AG08395 (cell line): ENCODE data around the gene MMAB.
A peak's percentile ranks its signal among the peaks of the same experiment; 100 is the strongest.
"Not testable (repeated sequence)": the region's sequence is repeated elsewhere in the genome, so short reads cannot be mapped to it uniquely, and the experiment has no call there.

Experiments used
- DNase-seq: peaks from one replicate; pipeline ENCODE4 v3.0.0; 2012; ENCODE audit warnings: mixed read lengths, low spot score

Gene MMAB

DNA sequence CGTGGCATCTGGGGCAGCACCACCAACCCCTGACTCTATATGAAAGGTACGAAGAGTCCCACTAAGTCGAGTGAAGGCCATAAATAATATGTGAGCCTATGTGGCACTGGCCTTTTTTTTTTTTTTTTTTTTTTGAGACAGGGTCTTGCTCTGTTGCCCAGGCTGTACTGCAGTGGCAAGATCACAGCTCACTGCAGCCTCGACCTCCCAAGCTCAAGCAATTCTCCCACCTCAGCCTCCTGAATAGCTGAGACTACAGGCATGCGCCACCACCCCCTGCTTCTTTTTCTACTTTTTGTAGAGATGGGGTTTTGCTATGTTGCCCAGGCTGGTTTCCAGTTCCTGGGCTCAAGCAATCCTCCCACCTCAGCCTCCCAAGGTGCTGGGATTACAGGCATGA, 28.8 kb upstream of the MMAB start:
- not testable (repeated sequence) for DNase-seq

DNA sequence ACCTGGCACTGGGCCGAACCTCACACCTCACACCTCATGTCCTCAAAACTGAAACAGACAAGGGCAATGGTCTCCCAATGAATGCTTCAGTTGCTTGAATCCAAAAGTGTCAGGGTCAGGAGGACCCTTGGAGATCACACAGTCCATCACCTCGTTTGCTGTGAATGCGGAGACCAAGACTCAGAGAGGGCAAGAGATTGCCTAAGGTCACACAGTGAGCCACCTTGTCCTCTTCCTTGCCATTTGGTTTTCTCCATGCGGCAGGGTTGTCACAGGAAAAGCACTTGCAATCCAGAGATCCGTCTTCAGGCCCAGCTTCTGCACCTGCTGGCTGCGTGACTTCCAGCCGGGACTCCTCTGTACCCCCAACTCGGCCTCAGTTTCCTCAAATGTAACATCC, 28.3 kb upstream of the MMAB start:
- DNase-seq: no peak

DNA sequence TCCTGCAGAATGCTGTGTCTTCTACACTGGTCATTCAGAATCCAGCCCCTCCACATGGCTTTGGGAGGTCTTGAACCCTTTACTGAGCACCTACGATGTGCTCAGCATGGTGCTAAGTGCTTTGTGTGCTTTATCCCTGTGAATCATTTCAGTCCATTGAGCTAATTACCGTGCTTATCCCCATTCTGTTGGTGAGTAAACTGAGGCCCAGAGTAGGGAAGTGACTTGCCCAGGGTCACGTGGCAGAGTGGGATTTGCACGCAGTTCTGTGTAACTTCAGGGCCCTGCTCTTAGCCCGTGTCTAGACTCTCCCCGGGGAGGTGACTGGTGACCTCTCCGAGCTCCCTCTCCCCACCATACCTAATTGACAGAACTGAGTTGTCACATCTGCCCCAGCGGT, 27.7 kb upstream of the MMAB start:
- DNase-seq: no peak

DNA sequence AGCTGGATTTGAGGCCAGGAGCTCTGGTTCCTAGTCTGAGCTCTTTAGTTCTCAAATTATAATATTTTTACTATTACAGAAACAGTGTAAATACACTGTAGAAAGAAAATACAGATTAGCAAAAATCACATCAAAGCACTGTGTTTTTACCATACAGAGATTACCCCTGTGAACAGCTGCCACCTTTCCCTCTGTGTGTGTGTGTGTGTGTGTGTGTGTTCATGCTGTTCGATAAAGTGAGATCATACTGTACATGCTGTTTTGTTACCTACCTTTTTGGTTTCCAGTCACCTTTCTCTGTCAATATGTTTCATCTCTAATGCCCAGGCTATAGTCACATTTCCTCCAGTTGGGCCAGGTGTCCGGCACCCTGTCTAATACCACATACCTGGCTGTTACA, 27.2 kb upstream of the MMAB start:
- DNase-seq: no peak

DNA sequence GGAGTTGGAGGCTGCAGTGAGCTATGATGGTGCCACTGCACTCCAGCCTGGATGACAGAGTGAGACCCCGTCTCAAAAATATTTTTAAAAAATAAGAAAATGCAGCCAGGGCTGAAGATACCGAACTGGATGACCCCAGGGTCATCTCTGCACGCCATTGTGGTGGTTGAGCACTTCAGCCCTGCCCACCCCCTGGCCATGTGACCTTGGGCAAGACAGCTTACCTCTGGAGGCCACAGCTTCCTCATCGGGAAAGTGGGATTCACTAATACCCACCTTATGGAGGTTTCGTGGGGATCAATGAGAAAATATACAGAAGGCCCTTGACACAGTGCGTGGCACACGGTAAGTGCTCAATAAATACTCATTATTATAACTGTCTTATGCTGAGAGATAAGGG, 25.8 kb upstream of the MMAB start:
- no peak for DNase-seq

DNA sequence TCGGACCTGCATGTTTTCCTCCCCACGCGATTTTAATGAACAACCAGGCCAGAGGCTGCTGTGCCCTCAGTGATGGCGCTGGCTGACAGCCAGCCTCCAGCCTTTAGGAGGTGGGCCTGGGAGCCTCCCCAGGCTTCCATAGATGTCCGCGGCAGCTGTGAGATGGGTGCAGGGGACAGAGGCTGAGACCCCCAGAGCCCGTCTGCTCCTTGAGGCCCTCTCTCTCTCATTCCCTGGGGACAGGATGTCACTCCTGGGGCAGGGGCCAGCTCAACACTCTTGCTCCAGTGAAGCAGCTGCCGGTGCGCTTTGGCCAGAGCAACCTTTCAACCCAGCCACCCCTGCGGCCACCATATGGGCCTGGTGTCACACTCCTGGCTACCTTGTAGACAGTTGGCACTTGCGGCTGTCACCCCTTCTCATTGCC, 25.1 kb upstream of the MMAB start:
- no peak for DNase-seq

DNA sequence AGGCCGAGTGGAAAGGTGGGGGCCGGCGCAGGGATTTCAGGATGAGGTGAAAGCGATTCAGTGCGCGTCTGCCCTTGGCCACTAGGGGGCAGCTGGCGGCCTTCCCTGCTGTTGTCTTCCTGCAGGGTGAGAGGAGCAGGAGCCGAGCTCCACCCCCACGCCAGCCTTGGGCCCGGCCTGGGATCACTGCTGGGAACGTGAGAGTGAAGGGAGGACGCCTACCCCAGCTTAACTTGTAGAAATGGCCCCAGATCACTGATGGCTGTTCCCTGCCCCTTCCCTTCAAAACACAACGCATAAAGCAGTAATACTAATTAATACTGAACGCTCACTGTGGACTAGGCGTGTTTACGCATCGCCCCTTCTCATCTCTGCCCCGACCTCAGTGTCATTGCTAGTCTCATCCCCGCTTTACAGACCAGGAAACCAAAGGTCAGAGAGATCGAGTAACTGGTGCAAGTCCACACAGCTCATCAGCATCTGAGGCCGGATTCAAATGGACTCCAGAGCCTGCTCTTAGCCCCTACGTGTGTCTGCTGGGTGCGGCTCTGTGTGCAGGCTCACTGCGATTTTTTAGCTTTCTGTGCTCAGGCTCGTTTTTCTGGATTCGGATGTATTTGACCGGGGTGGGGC, 24.6 kb upstream of the MMAB start:
- peak; percentile 95 for DNase-seq

DNA sequence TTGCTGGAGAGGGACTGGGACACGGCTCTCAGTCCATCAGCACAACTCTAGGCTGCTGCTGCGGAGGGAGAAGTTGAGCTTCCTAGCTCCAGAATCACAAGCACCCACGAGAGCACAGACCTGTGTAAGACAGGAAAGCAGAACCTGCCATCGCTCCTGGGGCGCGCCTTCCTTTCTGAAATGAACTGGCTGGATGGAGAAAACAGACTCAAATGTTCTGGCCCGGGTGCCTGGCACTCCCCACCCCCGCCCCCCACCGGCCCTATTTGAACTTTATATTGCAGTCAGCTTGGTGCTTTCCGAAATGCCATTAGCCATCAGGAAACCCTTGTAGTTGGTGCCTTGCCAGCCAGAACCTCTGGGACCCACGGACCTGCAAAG, 24.1 kb upstream of the MMAB start:
- DNase-seq: no peak

DNA sequence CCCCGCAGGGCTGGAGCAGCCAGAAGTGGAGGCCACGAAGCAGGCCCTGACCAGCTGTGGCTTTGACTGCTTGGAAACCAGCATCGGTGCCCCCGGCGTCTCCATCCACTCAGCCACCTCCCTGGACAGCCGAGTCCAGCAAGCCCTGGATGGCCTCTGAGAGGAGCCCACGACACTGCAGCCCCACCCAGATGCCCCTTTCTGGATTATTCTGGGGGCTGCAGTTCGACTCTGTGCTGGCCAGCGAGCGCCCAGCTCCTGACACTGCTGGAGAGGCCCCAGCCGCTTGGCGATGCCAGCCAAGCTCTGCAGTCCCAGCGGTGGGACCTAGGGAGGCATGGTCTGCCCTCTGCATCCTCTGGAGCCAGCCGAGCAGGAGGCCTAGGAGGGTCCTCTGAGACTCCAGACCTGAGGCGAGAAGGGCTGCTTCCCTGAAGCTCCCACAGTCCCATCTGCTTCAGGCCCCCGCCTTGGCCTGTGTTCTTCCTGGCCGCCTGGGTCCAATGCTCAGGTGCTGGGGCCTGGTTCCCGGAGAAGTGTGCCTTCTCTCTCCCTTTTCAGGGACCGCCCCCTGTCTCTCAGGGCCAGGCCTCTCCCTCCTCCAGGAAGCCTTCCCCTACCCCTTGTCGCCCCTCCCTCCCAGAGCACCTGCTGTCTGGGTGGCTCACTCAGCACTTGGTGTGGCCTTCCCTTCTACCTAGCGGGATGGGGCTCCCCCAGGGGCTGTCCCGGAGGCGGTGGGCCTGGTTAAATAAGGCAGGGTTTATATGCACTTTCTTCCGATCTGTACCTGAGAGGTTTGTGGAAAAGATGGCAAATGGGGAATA, 23.3 kb upstream of the MMAB start:
- no peak for DNase-seq

DNA sequence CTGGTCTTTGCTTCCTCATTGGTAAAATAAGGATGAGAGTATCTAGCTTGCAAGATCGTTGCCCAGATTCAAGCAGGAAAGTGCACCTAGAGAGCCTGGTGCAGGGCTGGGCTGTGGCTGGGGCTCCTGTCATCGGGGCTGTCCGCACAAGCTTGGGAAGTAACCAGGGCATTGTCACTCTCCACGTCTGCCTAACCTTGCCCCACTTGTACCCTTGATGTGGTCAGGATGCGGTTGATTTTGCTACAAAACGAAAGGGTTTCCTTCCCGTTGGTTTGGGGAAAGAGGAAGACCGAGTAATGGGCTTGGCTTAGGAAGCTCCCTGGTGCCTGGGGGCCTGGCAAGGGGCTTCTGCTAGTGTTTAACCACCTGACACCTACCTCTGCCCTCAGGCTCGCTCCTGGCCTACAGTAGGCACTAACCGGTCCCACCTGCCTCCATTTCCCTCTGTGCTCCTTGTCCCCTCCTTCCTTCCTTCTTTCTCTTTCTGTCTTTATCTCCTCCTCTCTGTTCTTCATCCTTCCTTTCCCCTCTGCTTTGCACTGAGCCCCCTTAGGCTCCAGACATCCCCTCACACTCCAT, 22.1 kb upstream of the MMAB start:
- no peak for DNase-seq

DNA sequence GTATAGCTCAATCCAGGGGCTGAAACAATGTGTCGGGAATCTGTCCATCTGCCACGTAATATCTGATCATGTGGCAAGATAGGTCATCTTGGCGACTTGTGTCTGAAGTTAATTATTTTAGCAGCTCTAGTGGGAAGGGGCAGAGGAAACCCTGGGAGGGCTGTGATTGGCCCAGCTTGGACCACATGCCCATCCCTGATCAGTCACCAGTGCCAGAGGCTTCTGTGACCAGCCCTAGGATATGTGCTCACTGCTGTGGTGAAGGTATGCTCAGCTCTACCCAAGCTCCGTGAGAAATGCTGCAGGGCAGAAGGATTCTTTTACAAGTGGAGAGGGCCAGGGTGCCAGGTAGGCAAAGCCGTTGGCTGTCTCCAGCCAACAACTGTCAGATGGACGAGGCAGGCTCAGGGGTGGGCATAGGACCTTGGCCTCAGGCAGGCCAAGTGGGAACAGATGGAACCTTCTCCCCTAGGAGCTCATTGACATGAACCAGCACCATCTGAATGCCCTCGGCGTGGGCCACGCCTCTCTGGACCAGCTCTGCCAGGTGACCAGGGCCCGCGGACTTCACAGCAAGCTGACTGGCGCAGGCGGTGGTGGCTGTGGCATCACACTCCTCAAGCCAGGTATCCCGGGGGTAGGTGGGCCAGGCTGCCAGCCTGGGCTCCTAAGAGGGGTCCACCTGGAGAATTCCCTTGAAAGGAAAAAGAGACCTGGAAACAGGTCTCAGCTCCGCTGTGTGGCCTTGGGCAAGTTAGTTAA, 21.4 kb upstream of the MMAB start:
- no peak for DNase-seq

DNA sequence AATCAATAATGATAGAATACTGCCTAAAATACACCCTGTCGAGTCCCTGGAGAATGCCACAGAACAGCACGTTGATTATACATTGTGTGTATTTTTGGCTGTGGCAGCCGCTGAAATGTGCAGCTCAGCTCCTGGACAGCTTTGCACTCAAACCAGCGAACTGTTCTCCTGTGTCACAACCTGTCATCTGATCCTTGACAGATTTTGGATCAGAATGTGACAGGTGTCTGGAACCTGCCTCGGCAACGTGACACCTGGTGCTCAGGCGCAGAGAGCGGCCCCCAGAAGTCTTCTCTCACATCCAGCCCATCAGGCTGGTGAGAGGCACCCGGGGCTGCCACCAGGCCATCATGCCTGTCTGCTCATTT, 19.6 kb upstream of the MMAB start:
- no peak for DNase-seq

DNA sequence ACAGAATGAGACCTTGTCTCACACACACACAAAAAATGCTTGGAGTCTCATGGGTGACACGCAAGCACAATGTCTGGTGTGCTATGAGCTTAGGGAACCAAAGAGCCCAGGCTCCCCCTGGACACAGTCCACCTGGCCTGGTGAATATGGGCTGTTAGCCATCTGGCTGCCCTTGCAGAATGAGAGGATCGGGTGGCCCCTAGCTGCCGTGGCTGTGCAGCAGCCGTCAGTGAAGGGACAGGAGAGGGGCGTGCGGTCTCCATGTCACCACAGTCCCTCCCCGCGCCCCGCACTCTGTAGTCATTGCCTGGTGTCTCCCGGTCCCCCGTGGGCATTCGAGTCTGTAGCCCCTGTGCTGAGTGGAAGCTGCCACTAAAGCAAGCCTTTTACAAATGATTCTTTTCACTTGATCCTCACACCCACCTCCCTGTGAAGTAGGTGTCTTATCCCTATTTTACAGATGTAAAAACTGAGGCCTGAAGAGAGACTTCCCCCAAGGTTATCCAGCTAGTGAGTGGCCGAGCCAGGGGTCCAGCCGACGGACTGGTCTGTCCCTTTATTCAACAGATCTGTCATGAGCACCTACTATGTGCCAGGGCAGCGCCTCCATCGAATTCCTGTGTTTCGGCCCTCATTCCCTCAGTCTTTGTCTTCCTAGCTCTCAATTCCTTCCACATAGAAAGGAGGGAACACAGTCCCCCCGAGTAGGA, 19.0 kb upstream of the MMAB start:
- DNase-seq: no peak

DNA sequence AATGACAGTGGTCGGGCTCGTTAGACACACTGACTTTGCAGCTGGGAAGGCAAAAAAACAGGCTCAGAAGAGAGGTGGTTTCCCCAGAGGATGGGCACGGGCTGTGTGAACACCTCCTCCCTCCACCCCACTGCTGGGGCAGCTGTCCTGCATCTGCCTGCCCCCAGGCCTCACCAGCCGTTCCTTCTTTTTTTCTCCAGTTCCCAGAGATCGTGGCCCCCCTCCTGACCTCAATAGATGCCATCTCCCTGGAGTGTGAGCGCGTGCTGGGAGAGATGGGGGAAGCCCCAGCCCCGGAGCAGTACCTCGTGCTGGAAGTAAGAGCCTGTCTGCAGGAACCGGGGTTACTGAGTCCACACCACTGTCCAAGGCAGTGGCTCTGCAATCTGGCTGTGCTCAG, 17.7 kb upstream of the MMAB start:
- no peak for DNase-seq

DNA sequence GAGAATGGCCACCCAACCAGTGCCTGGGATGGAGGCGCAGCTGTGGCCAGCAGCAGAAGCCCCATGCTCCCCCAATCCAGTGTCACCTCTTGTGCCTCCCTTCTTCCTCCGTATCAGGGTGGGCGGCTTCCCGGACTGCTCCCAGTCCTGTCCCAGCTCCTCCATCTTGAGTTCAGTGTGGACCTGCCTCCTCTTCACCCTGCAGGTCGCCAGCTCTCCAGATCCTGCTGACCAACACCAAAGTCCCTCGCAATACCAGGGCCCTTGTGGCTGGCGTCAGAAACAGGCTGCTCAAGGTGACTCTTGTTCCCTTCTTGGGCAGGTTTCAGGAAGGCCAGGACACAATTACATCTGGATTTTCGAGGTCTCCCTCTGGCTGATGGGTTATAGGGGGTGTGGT, 17.3 kb upstream of the MMAB start:
- no peak for DNase-seq

DNA sequence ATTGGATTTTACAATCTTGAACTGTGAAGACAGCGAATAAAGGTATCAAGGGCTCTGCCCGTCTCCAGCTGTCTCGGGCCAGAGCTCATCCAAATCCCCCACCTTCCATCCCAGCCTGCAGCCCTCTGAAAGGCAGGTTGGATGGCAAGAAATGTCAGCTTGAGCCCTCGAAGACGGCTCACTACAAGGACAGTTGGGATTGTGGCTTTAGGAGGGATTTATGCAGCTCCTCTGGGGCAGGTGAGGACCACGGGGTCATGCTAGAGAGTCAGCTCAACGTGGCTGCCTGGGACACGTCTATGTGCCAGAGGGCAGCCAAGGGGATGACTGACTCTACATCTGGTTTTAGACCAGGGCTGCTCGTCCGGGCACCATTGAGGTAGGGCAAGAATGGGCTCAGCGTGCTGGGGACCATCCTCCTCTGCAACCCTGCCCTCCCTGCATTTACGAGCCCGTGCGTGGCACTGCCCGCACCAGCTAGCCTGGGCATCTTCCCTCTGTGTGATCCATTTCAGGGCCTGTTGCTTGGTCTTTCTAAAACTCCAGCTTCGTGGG, 16.5 kb upstream of the MMAB start:
- DNase-seq: no peak

DNA sequence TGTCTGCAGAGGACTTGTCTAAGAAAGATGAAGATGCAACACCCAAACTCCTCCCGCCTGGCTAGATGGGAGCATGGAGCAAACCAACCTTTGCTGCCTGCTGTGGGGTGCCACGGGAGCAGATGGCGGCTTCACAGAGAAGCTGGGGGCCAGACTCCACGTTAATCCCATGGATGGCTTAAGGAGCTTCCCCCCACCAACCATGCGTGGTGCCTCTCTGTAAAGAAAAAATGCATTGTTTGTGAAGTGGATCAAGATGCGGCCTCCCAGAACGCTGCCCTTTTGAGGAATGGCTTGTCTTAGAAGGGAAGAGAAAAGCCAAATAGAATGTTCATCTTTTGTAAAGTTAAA, 15.9 kb upstream of the MMAB start:
- no peak for DNase-seq

DNA sequence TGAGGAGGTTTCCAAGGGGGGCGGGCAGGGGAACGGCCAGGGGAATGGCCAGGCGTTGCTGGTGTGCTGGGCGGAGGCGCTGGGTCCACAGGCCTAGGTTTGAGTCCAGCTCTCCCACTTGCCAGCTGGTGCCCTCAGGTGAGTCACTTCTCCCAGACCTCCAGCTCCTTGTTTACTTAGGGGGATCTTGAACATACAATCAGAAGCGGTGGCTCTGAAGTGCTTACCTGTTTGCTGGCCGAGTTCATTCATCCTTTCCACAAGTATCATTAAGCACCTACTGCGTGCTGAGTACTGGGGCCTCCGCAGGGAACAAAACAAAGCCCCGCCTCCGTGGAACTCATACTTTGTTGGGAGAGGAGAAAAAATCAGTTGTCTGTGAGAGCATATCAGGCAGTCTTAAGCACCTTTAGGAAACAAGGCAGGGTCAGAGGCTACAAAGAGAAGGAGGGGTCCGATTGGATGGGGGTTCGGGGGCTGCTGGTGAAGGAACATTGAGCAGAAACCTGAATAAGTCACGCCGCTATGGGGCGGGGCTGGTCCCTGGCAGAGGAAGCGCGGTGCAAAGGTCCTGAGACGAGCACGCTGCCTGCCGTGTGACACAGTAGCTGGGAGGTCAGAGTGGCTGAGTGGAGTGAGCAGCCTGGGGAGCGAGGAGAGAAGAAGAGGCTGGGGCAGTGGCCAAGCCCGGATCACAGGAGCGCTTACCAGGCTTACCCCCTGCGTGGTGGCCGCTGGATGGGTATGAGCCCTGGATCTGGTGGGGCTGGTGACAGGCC, 15.3 kb upstream of the MMAB start:
- no peak for DNase-seq

DNA sequence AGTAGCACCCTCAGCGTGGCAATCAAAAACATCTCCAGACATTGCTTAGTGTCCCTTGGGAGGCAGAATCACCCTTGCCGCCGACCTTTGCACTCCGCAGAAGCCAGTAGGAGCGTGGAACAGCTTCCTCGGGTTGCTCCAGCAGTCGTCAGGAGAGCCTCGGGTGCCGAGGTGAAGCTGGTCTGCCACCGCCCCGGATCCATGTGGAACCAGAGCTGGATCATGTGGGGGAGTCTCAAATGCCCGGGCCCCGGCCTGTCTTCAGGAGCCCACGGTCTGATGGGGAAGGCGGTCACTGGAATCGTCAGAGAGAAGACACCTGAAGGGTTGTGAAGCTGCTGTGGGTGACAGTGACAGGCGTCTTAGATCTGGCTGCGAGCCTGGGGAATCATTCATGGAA, 14.6 kb upstream of the MMAB start:
- no peak for DNase-seq

DNA sequence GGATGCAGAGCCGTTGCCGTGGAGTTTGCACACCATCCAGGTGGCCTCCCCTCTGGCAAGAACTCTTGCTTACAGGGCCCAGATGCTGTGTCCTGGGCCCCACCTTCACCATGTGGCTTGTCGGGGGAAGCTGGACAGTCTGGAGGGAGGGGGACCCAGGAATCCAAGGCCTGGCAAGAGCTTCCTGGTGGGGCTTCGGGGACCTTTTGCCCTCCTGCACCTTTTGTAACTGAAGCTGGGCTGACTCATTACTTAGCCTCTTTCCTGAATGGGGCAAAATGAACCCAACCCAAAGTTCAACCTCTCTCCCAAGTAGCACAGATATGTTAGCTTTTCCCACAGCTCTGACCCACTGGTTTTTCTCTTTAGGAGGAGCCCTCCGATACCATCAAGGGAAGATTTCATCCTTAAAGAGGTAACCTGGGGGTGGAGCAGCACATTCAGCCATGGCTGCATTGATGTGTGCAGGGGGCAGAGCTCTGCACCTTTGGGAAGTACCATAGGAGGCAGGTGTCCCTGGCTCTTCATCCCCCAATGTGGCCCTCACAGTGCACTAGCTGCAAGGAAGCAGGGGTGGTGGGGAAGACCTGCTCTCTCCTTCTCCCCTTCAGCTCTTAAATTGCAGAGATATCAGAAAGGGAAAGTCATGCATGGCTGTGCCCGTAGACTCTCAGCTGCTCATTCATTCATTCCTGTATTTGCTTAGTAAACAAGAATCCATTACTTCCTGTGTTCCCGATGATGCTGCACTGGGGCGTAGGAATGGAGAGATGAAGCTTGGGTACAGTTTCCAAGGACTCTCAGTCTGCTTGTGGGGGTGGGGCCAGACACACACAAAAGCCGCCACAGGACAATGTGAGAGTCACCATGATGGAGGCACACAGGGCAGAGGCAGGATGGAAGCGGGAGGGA, 13.3 kb upstream of the MMAB start:
- DNase-seq: no peak
